Stimulated activated CD4-positive, alpha-beta T cell treated with anti-CD3 and anti-CD28 coated beads, Interleukin-1b, Interleukin-23, amount 100 ng/mL, for 4 hours (primary cell): ENCODE measurements around the gene PXMP4.
A peak's percentile ranks its signal among the peaks of the same experiment; 100 is the strongest.
"Not testable (repeated sequence)": the region's sequence is repeated elsewhere in the genome, so short reads cannot be mapped to it uniquely, and the experiment has no call there.

ENCODE experiments used
- DNase-seq, 2 donors: peaks; one replicate each; pipeline ENCODE4 v3.0.0-alpha.2; 2020; ENCODE audit warnings: low read depth in 2 of 2

Gene PXMP4

DNA sequence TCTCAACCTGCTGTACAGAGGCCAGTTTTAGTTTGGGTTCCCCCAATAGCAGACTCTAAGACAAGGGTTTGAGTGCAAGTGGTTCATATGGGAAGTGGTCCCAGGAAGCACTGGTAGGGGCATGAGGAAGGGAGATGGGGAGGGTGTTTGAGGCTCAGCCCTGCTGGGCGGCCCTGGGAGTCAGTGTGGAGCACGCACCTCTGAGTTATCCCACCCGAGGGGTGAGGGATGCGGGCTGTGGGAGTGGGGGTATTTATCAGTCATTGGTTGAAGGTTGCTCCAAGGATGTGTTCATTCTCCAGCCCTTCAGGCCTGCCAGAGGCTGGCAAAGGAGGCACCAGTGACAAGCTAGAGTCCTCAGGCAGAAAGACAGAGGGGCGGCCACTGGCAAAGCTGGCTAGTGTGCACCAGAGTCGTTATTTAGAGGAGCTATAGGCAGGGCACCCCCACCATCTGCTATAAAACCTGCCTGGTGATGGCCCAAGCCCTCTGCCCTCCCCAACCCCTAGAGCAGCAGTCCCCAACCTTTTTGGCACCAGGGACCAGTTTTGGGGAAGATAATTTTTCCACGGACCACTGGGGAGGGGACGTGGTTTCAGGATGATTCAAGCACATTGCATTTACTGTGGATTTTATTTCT, 16.5 kb downstream of the PXMP4 start:
- no peak for DNase-seq

DNA sequence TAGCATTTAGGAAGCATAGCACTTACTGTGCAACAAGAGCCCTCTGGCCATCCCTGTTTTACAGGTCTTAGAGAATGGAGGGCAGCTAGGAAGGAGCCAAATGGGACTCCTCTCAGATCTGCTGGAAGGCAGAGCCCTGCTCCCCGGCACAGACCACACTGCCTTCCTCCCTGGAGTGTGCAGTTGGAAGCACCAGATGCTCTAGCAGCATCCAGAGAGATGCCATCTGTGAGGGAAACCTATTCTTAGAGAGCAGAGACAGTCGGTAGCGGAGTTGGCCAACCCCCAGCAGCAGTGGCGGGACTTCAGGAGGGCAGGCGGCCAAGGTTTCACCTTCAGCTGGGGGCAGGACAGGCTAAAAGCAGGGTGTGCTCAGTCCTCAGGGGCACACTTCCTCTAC, 17.2 kb downstream of the PXMP4 start:
- no peak for DNase-seq

- DNase-seq, result no peak
These were observed 18.3 kb downstream of the PXMP4 start for GRCh38 chr20:33701629-33702450.

GRCh38 chr20:33700696-33701441, 19.2 kb downstream of the PXMP4 start:
- not testable (repeated sequence) for DNase-seq

DNA sequence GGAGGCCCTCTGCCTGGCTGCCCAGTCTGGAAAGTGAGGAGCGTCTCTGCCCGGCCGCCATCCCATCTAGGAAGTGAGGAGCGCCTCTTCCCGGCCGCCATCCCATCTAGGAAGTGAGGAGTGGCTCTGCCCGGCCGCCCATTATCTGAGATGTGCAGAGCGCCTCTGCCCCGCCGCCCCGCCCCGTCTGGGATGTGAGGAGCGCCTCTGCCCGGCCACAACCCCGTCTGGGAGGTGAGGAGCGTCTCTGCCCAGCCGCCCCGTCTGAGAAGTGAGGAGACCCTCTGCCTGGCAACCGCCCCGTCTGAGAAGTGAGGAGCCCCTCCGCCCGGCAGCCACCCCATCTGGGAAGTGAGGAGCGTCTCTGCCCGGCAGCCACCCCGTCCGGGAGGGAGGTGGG, 21.1 kb downstream of the PXMP4 start:
- not testable (repeated sequence) for DNase-seq

DNA sequence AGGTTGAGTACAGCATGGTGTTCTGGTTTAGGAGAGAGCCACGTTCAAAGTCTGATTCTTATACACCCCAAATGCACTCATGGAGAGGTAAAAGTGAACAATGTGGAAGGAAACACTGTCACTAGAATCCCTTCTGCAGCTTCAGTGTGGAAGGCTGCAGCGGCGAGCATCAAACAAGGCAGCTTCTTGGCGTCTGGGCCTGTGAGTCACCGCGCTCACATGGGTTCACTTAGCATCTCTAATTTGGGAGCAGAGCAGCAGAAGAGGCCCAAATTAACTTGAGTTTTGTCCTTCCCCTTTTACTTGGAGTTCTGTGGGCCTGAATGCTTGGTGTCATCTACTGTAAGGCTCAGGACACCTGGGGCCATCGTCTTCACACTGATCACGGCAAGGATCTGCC, 23.0 kb downstream of the PXMP4 start:
- DNase-seq, result no peak

- no peak for DNase-seq
These were observed 23.7 kb downstream of the PXMP4 start for GRCh38 chr20:33696448-33696847.

GRCh38 chr20:33694639-33695012, 25.5 kb downstream of the PXMP4 start:
- no peak for DNase-seq

DNA sequence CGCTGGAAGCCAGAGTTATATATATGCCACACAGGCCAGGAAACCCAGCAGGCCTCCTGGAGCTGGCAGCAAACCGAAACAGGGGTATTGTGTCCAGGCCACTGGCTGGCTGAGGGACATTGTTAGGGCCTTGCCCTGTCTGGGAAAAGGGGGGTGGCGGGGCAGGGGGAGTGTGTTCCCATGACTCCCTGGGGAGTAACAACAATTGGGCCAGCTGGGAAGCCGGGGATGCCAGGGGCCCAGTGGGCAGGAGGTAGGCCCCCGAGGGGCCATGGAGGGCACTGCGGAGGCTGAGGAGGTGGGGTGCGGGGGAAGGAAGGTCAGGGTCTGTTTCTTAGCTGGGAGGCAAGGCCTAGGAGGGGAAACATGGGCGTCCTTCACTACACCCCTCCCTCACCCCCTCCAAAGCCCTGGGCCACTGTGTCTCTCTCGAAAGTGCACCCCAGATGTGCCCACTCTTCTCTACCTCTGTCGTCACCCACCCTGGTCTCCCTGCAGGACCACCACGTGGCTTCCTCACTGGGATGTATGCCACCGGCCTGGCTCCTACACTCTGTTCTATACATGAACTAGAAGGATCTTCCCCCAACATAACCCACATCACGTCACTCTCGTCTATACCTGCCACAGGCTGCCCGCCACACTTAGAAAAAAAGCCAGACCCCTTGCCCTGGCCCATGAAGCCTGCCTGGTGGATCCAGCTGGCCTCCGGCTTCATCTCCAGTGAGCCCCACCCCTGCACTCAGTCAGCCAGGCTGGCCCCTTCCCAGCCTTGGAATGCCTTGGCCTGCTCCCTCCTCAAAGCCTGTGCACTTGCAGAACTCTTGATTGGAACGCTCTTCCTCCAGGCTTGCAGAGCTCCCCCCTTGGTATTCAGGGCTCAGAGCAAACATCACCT, 26.1 kb downstream of the PXMP4 start:
- no peak for DNase-seq

DNA sequence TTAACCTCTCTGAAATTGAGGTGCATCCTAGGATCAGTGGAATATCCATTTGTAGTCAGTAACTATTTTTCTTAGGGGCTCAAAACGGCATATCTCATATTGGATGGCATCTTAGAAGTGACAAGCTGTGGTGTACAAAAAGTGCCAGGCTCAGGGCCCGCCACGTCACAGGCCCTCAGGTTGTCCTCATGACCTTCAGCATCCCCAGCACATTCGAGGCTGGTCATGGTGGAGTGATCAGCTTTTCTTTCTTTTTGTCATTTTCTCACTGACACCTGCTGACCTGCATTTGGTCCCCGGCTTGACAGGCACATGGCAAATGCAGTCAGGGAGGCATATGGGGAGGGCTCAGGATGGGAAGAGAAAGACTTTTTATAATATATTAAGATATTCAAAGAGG, 26.8 kb downstream of the PXMP4 start:
- no peak for DNase-seq

- peak in 1 of 2 donors; percentile 25 for DNase-seq
These were observed 30.1 kb downstream of the PXMP4 start for GRCh38 chr20:33689973-33690372.

DNA sequence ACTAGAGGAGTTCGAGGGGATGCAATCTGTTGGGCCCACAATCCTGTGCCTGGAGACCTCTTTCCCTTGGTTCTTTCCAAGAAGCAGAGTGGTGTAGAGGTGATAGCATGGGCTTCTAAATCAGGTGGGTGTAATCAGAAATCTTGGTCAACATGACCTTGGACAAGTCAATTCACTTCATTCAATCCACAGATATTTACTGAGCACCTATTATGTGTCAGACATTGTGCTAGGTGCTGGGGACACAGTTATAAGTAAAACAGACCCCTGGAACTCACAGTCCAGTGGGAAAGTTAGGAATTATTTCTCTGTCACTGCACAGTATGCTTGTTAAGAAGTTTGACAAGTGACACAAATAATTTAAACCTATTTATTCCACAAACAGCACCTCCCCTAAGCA, 30.6 kb downstream of the PXMP4 start:
- DNase-seq, result no peak

DNA sequence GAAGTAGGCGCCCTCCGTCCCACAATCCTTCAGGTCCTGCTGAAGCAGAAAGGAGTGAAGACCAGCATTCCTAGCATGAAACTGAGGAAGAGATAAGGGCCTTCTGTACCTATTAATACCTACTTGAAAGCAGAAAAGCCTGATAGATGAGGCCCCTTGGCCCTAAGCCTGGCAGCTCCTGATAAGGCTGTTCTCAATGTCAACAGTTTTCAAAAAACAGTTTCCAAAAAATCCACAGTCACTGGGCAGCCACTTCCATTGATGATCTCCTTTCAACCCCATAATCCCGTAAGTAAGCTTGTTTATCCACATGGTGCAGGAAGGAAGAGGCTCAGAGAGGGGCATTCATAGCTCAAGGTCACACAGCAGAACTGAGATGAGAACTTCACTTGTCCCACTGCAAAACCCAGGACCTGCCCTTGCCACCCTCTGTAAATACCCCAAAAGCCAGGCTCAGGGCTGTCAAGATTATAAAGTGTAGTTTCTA, 31.1 kb downstream of the PXMP4 start:
- DNase-seq, result no peak

- DNase-seq, result no peak
These were observed 31.8 kb downstream of the PXMP4 start for GRCh38 chr20:33687993-33688937.

- no peak for DNase-seq
These were observed 32.7 kb downstream of the PXMP4 start for GRCh38 chr20:33687370-33687915.

- no peak for DNase-seq
These were observed 33.1 kb downstream of the PXMP4 start for GRCh38 chr20:33686984-33687366.

DNA sequence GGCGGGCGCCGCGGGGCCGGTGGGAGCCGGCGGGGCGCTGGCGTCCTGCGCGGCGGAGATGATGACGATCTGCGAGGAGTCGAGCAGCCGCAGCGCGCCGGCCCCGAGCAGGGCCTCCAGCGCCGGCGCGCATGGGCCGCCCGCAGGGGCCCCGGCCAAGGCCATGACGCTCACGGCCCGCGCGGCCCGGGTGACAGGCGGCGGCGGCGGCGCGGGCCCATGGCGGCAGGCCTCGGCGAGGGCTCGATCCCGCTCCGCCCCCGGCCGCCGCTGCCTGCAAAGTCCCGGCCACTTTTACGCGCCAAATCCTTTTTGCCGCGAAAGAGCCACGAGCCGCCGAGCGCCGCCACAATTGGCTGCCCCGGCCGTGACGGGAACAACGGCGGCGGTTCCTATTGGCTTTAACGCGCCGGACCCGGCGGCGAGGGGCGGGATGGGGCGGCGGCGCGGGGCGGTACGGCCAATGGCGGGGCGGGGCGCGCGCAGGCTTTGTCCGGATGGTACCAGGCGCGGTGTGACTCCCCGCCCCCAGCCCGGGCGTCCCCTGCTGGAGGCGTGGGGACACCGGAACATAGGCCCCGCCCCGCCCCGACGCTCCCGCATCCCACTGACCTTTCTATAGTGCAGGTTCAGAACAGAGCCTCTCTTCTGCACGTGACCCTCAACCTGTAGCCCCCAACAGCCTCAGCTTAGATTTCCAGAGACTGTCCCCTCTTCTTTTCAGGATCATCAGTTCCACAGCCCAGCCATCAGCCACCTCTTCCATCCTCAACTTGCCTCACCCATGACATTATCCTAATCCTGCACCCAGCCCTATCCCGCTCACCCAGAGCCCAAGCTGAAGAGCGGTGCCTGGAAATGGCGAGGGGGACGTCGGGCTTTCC, 33.8 kb downstream of the PXMP4 start, which contains the start of gene E2F1:
Gene E2F1, minus strand, starts transcription at position 286 of the 884 bp plus-strand sequence. Its CDS starts 121 bp downstream, at position 165.
- DNase-seq, result peak; percentile 88 to 96

DNA sequence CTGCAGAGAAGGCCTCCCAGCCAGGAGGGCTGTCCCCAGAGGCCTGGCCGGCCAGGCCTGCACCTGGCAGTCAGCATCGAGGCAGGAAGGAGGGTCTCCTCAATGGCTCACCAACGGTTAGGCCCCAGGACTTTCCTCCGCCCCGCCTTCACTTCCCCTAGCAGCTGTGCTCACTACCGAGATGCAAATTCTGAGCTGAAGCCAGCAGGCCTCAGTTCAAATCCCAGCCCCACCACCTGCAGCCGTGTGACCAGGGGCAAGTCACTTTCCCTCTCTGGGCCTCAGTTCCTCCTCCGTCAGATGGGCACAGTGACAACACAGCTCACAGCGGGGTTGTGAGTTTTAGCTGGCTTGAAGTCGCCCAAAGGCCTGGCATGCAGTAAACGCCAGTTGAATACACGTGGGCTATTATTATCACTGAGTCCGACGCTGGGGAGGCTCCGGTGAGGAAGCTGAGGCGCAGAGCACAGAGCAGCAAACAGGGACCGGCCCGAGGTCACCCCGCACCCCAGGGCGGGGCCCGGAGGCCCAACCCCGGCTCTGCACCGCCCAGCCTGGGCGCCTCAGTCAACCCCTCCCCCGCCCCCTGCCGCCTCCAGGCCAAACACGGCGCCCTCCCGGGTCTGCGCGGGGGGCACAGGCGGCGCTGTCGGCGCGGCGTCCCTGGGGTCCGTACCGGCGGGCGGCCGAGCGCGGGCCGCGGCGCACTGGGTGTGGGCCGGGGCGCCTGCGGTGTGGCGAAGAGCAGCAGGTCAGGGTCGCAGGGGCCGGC, 34.6 kb downstream of the PXMP4 start:
- peak in 1 of 2 donors; percentile 64 for DNase-seq
